Measurements from ENCODE around the gene ADAM22. TPM values are rescaled to one million over a fixed set of nuclear protein-coding genes. Genes with fewer than 3 reads are reported as not detected.

The ADAM22 gene
- total RNA-seq, 1 experiment from 2014 or later = 10.0 TPM

- DNase-seq (ENCODE audit: low read depth, low spot score) (no peak), ATAC-seq (no peak)
- Histone ChIP-seq H3K27ac (ENCODE audit: low read depth, low read length) (no peak overlapping the region), H3K79me2 (ENCODE audit: insufficient read depth, low read length) (no peaks in the 10 kb centered on the region), H3K4me3 (replicated peaks in 1 of 2; ENCODE audit: low read depth in 1 of 2, low read length in 2 of 2) (no peak overlapping the region), H3K4me1 (ENCODE audit: control insufficient read depth in 1 of 2, insufficient read depth in 2 of 2, low read length in 2 of 2) (no peaks in the 10 kb centered on the region), H3K36me3 (ENCODE audit: control insufficient read depth in 1 of 2, insufficient read depth in 2 of 2, low read length in 2 of 2) (no peaks in the 10 kb centered on the region), H4K20me1 (ENCODE audit: insufficient read depth) (no peaks in the 10 kb centered on the region), H2AFZ (ENCODE audit: low read depth, low read length, poor library complexity, severe bottlenecking) (no peak overlapping the region), H3K9me3 (ENCODE audit: control insufficient read depth in 1 of 2, insufficient read depth in 1 of 2, low read depth in 1 of 2, low read length in 2 of 2) (no peaks in the 10 kb centered on the region), H3K27me3 (ENCODE audit: insufficient read depth, low read length) (no peaks in the 10 kb centered on the region), H3K4me2 (ENCODE audit: low read length) (no peak overlapping the region), H3K9me2 (ENCODE audit: insufficient read depth) (no peaks in the 10 kb centered on the region), H3K9ac (ENCODE audit: low read length) (no peak overlapping the region)
- RAD21 ChIA-PET (ENCODE audit: low non-redundant PET in 1 of 2, low total read pairs in 2 of 2, uncharacterized antibody in 2 of 2, unreplicated experiment in 2 of 2) = no interaction called here
- intact Hi-C loops (cut with micrococcal nuclease) = no loop called here
- no TSS peak for BruUV-seq (replicated peaks)
- POLR2A ChIA-PET = no interaction called here
- CTCF ChIA-PET = interaction anchor here (0.7 kb wide), 1 partner anchor 601 kb away, joined by 3 read pairs; no protein-coding TSS in a partner anchor
- no peak for TF ChIP-seq ZNF274 (IDR thresholded peaks at IDR 0.05; ENCODE audit: low read depth, low read length)
- TF ChIP-seq EZH2 (IDR thresholded peaks at IDR 0.05) = no peak
- no peak for TF ChIP-seq EZH2phosphoT487 (IDR thresholded peaks at IDR 0.05; ENCODE audit: borderline replicate concordance)
- no peak for TF ChIP-seq EGR1 (IDR thresholded peaks at IDR 0.05; ENCODE audit: low read depth)
- no peak for TF ChIP-seq SIN3A (IDR thresholded peaks at IDR 0.05; ENCODE audit: low read depth)
- TF ChIP-seq JUND (IDR thresholded peaks at IDR 0.05) = no peak
- no peak for TF ChIP-seq ATF3 (IDR thresholded peaks at IDR 0.05)
- no peak for TF ChIP-seq ZBTB33 (IDR thresholded peaks at IDR 0.05; ENCODE audit: extremely low read depth, insufficient replicate concordance, low read length)
- TF ChIP-seq SRF (IDR thresholded peaks at IDR 0.05; ENCODE audit: low read depth) = no peak
- no peak for TF ChIP-seq SP1 (IDR thresholded peaks at IDR 0.05; ENCODE audit: low read depth)
- no peak for TF ChIP-seq REST (IDR thresholded peaks at IDR 0.05; ENCODE audit: low read depth)
- TF ChIP-seq ZFX (IDR thresholded peaks at IDR 0.05) = no peak
- TF ChIP-seq POLR2A (IDR thresholded peaks at IDR 0.05; ENCODE audit: borderline replicate concordance, extremely low read depth, insufficient read depth, insufficient read length) = no peak
- TF ChIP-seq CBX3 (IDR thresholded peaks at IDR 0.05; ENCODE audit: low read depth) = no peak
- TF ChIP-seq YY1 (IDR thresholded peaks at IDR 0.05; ENCODE audit: extremely low read depth, insufficient replicate concordance, low read depth, low read length) = no peak
- TF ChIP-seq RAD21 (IDR thresholded peaks at IDR 0.05; ENCODE audit: low read depth) = no peak
- no peak for TF ChIP-seq POLR2AphosphoS5 (IDR thresholded peaks at IDR 0.05; ENCODE audit: low read depth, low read length)
- TF ChIP-seq ELF1 (IDR thresholded peaks at IDR 0.05; ENCODE audit: borderline replicate concordance, low read depth) = no peak
- TF ChIP-seq FOSL1 (IDR thresholded peaks at IDR 0.05; ENCODE audit: low read depth) = no peak
- TF ChIP-seq TCF7L2 (IDR thresholded peaks at IDR 0.05; ENCODE audit: borderline replicate concordance, extremely low read depth, insufficient read depth, insufficient read length) = no peak
Measured at GRCh38 chr7:88106434-88106833, 172.4 kb downstream of the ADAM22 start.
